CD4-positive, alpha-beta T cell treated with Interleukin-1 beta for 1 hour (primary cell): ENCODE measurements around the gene SMURF1.
"Not testable (repeated sequence)": the region's sequence is repeated elsewhere in the genome, so short reads cannot be mapped to it uniquely, and the experiment has no call there.

Experiments
- DNase-seq, 2 donors: peaks; one replicate each; pipeline ENCODE4 v3.0.0-alpha.2; 2020 to 2022

SMURF1 gene

GRCh38 chr7:99120916-99121315 lies 23.0 kb downstream of the SMURF1 start:
- DNase-seq = no peak

GRCh38 chr7:99120501-99120900 lies 23.4 kb downstream of the SMURF1 start:
- no peak for DNase-seq

- no peak for DNase-seq
These were observed 25.8 kb downstream of the SMURF1 start for GRCh38 chr7:99118077-99118476.

GRCh38 chr7:99116144-99116543 lies 27.8 kb downstream of the SMURF1 start:
- DNase-seq = no peak

- DNase-seq = no peak
These were observed 28.5 kb downstream of the SMURF1 start for GRCh38 chr7:99115379-99115778.

GRCh38 chr7:99112979-99113378 lies 30.9 kb downstream of the SMURF1 start:
- DNase-seq = no peak

GRCh38 chr7:99112097-99112496 lies 31.8 kb downstream of the SMURF1 start:
- DNase-seq = no peak

- no peak for DNase-seq
These were observed 32.3 kb downstream of the SMURF1 start for GRCh38 chr7:99111591-99111990.

- DNase-seq = no peak
These were observed 34.5 kb downstream of the SMURF1 start for GRCh38 chr7:99109108-99110051.

- no peak for DNase-seq
These were observed 35.3 kb downstream of the SMURF1 start for GRCh38 chr7:99108613-99109012.

- no peak for DNase-seq
These were observed 37.1 kb downstream of the SMURF1 start for GRCh38 chr7:99106821-99107241.

- DNase-seq = no peak
These were observed 37.5 kb downstream of the SMURF1 start for GRCh38 chr7:99106411-99106810.

GRCh38 chr7:99105756-99106155 lies 38.2 kb downstream of the SMURF1 start:
- DNase-seq = no peak

GRCh38 chr7:99104631-99105030 lies 39.3 kb downstream of the SMURF1 start:
- no peak for DNase-seq

GRCh38 chr7:99103836-99104235 lies 40.1 kb downstream of the SMURF1 start:
- DNase-seq = not testable (repeated sequence)

GRCh38 chr7:99102809-99103690 lies 40.9 kb downstream of the SMURF1 start:
- DNase-seq = no peak

- no peak for DNase-seq
These were observed 41.5 kb downstream of the SMURF1 start for GRCh38 chr7:99102361-99102760.

GRCh38 chr7:99101516-99101915 lies 42.4 kb downstream of the SMURF1 start:
- not testable (repeated sequence) for DNase-seq

- DNase-seq = no peak
These were observed 44.3 kb downstream of the SMURF1 start for GRCh38 chr7:99099499-99100077.

- no peak for DNase-seq
These were observed 44.9 kb downstream of the SMURF1 start for GRCh38 chr7:99098824-99099498.

GRCh38 chr7:99098286-99098823 lies 45.6 kb downstream of the SMURF1 start:
- DNase-seq = no peak

- DNase-seq = no peak
These were observed 46.2 kb downstream of the SMURF1 start for GRCh38 chr7:99097730-99098129.
